Gastrocnemius medialis (tissue), 4 donors: Measurements from ENCODE around the gene AJM1.

Source experiments
- CTCF ChIP-seq, 5 experiments: fragments of 450-650 bp in 3 of 5; fragments of 200-600 bp in 2 of 5; sonication (generic) in 2 of 5; IDR thresholded peaks in 4 of 5; conservative IDR thresholded peaks in 1 of 5; 1 replicate in 4 of 5; 2 replicates in 1 of 5; pipeline ENCODE4 v1.5.1; 2016 to 2019; ENCODE audit warnings: antibody characterized with exemption in 5 of 5, mild to moderate bottlenecking in 3 of 5, moderate library complexity in 3 of 5
- POLR2A ChIP-seq, 2 donors: fragments of 450-650 bp; IDR thresholded peaks; one replicate each; pipeline ENCODE4 v1.6.1; 2017; ENCODE audit warnings: antibody characterized with exemption in 2 of 2, mild to moderate bottlenecking in 2 of 2, moderate library complexity in 2 of 2

- TF ChIP-seq CTCF (IDR thresholded peaks at IDR 0.05 in 4 of 5, conservative IDR thresholded peaks at IDR 0.05 in 1 of 5) (no peak), POLR2A (IDR thresholded peaks at IDR 0.05) (no peak)
Measured at GRCh38 chr9:136863623-136864273, 21.5 kb downstream of the AJM1 start.
